ENCODE data around the gene GPC6.

Gene GPC6

DNA sequence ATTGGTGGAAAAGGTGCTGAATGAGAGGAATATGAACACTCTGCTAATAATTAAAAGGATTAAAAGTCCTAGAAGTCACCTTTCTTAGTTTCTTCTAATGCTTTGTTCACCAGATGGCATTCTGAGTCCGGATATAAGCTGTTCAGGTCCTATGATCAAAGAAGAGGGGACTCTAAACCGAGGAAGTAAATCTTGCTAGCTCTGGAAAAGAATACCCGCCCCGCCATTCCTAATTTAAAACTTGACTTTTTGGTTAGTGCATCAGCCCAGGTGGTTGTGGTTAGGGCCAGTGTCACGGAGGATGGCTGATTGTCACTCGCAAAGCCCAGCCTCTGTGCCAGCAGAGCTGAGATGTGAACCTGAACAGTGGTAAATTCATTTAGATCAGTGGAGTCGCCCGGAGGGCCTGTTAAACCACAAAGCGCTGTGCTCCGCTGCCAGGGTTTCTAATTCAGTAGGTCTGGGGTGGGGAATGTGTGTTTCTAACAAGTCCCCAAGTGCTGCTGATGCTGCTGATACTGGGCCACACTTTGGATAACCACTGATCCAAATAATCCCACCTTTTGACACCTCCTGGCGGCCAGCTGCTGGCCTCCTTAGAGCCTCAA, 827.5 kb downstream of the GPC6 start:
- TF ChIP-seq POLR2A (IDR thresholded peaks at IDR 0.05; ENCODE audit: extremely low read depth, insufficient read length) (no peak), CTCF (IDR thresholded peaks at IDR 0.05; ENCODE audit: low read depth, low read length) (no peak), MYC (IDR thresholded peaks at IDR 0.05; ENCODE audit: low read depth, low read length) (no peak), MAX (IDR thresholded peaks at IDR 0.05; ENCODE audit: low read depth, low read length) (no peak)
- H3K4me3 ChIP-seq (ENCODE audit: low read depth, low read length): no peak overlapping the region
- no peak for DNase-seq (ENCODE audit: low read depth)

- TF ChIP-seq MAX (IDR thresholded peaks at IDR 0.05; ENCODE audit: low read depth, low read length) (no peak), CTCF (IDR thresholded peaks at IDR 0.05; ENCODE audit: low read depth, low read length) (no peak), POLR2A (IDR thresholded peaks at IDR 0.05; ENCODE audit: extremely low read depth, insufficient read length) (no peak), MYC (IDR thresholded peaks at IDR 0.05; ENCODE audit: low read depth, low read length) (no peak)
- no peak overlapping the region for H3K4me3 ChIP-seq (ENCODE audit: low read depth, low read length)
- no peak for DNase-seq (ENCODE audit: low read depth)
Measured at GRCh38 chr13:94056362-94056990, 829.9 kb downstream of the GPC6 start.

- DNase-seq (ENCODE audit: low read depth): no peak
- TF ChIP-seq MYC (IDR thresholded peaks at IDR 0.05; ENCODE audit: low read depth, low read length): no peak
- no peak for TF ChIP-seq POLR2A (IDR thresholded peaks at IDR 0.05; ENCODE audit: extremely low read depth, insufficient read length)
- TF ChIP-seq CTCF (IDR thresholded peaks at IDR 0.05; ENCODE audit: low read depth, low read length): no peak
- no peak for TF ChIP-seq MAX (IDR thresholded peaks at IDR 0.05; ENCODE audit: low read depth, low read length)
- H3K4me3 ChIP-seq (ENCODE audit: low read depth, low read length): no peak overlapping the region
Measured at GRCh38 chr13:94057618-94058186, 831.1 kb downstream of the GPC6 start.

- TF ChIP-seq MYC (IDR thresholded peaks at IDR 0.05; ENCODE audit: low read depth, low read length): no peak
- DNase-seq (ENCODE audit: low read depth): no peak
- H3K4me3 ChIP-seq (ENCODE audit: low read depth, low read length): no peak overlapping the region
Measured at GRCh38 chr13:94058821-94059360, 832.3 kb downstream of the GPC6 start.

- no peak for DNase-seq (ENCODE audit: low read depth)
- H3K4me3 ChIP-seq (ENCODE audit: low read depth, low read length): no peak overlapping the region
- TF ChIP-seq MYC (IDR thresholded peaks at IDR 0.05; ENCODE audit: low read depth, low read length): no peak
- no peak for TF ChIP-seq POLR2A (IDR thresholded peaks at IDR 0.05; ENCODE audit: extremely low read depth, insufficient read length)
- TF ChIP-seq CTCF (IDR thresholded peaks at IDR 0.05; ENCODE audit: low read depth, low read length): no peak
- TF ChIP-seq MAX (IDR thresholded peaks at IDR 0.05; ENCODE audit: low read depth, low read length): no peak
Measured at GRCh38 chr13:94061301-94061700, 834.7 kb downstream of the GPC6 start.

DNA sequence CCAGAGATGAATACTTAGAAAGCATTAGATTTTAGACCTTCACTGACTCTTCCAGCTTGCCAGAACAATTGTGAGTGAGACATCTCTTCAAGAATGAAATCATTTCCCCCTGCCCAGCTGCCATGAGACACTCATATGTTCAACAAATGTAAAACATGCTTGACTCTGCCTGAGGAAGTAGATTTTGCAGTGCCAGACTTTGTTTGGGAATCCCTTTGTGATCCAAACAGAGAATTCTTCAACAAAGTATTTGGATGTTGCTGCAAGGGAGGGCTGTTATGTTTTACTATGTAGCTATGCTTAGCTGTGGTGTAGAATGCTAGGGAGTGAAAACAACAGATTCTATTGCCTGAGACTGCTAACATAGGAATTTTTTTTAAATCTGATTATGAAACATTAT, 836.5 kb downstream of the GPC6 start:
- TF ChIP-seq MAX (IDR thresholded peaks at IDR 0.05; ENCODE audit: low read depth, low read length) (no peak), POLR2A (IDR thresholded peaks at IDR 0.05; ENCODE audit: extremely low read depth, insufficient read length) (no peak), MYC (IDR thresholded peaks at IDR 0.05; ENCODE audit: low read depth, low read length) (no peak), CTCF (IDR thresholded peaks at IDR 0.05; ENCODE audit: low read depth, low read length) (no peak)
- DNase-seq (ENCODE audit: low read depth): no peak
- no peak overlapping the region for H3K4me3 ChIP-seq (ENCODE audit: low read depth, low read length)

Measured in NB4 (cell line).